ENCODE measurements around the gene AGER. TPM values are rescaled to one million over a fixed set of nuclear protein-coding genes. Genes with fewer than 3 reads are reported as not detected.

Gene AGER
- total RNA-seq, 1 experiment from 2014 or later = 1.3 TPM

DNA sequence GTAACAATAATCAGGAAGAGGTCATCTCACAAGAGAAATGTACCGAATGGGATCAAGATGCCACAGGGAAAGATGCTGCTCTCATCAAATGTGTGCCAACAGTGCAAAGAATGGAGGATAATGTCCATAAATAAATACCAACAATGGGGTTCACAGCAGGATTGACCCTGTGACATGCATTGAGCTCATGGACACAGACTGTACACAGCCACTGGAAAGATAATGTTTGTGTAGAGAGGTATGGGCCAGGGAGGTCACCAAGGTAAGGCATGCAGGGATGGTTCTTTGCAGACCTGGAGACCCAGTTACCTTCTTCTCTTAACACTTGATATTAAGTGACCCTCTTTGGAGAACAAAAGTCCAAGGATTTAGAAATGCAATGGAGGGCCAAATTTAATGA lies 9.6 kb downstream of the AGER start:
- no peak for DNase-seq (ENCODE audit: extremely low read depth, low read depth)

DNA sequence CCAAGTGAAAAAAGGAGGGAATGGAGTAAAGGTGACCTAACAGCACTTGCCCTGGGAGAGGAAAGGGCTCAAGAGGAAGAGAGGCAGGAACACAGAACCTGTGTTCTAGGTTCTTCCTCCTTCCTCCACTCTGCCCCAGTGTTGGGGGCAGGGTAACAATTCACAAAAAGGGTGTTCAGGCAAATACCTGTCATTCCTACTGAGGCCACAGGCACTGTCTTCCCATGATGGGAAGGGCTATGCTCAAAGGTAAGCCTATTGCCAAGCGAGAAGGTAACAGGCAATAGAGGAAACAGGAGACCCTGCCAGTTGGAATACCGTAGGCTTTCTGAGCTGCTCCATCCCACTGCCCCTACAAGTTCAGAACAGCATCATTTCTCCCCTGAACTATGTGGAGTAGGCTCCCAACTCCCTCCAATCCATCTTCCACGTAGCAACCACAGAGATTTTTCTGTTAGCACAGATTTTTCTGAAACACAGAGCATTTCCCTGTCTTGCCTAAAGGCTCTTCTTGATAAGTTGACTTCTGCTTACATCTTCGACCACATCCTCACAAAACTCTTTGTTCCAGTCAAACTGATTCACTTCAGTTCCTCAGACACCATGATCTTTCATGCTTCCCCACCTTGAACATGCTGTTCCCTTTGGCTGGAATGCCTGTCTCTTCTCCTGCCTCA lies 10.9 kb downstream of the AGER start:
- no peak for DNase-seq (ENCODE audit: extremely low read depth, low read depth)

DNA sequence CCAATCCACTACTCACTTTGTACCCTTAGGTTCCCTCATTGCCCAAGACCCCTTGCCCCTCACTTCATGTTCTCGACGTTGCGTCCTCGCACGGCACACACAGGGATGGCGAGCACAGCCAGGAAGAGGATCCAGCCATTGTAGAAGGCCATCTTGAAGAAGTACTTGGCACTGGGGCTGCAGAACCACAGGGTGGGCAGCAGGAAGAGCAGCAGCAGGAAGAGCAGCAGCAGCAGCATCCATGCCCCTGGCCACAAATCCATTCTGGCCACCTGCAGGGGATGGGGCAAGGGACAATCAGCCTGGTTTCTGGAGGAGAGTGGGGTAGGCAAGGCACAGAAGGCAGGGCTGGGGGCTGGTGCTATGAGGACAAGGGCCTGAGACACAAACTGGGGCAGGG lies 12.8 kb downstream of the AGER start:
- DNase-seq (ENCODE audit: extremely low read depth, low read depth) = no peak

DNA sequence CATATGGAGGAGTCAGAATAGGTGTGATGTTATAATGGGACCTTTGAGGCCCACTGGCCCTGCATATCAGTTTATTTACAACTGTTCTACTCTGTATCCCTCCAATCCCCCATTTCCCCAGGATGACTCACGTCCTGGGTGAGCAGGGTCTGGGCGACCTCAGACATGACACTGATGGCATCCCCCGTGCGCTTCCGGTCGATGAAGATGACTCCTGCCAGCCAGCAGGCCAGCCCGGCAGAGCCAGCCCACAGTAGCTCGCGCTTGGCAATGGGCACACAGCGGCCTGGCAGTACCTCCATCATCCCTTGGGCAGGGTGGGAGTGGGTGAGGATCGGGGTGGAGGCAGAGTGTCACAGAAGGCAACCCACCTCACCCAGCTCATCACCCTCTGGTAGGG lies 13.8 kb downstream of the AGER start:
- no peak for DNase-seq (ENCODE audit: extremely low read depth, low read depth)

DNA sequence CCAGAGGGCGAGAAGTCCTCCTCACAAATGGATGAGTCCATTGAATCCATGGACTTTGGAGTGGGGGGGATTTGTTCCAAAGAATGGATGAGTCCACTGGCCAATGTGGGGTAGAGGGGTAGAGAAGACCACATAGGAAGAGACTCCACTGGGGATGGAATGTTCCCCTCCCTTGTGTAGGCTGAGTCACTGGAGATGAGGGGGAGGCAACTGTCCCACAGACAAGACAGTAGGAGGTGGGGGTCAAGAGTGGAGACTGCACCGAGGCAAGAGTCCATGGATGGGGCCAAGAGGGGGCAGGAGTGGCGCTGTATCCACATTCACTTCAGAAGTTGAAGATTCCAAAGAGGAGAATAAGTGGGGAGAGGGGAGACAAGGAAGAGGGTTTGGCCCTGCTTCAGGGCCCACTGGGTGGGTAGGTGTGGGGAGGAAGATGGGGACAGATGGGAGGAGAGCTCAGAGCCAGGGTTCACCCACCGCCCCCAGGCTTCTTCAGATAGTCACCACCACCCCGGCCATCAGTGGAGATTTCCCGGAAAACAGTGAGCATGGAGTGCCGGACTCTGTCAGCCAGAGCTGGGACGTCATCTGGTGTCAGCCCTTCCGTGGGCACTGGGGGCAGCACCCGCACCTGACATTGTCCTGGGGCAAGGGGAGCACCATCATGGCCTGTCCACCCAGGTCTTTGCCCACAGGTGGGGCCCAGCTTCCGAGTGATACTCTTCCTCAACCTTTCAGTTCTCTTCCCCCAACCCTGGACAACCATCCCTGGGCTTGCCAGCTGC lies 15.1 kb downstream of the AGER start:
- DNase-seq (ENCODE audit: extremely low read depth, low read depth) = no peak

DNA sequence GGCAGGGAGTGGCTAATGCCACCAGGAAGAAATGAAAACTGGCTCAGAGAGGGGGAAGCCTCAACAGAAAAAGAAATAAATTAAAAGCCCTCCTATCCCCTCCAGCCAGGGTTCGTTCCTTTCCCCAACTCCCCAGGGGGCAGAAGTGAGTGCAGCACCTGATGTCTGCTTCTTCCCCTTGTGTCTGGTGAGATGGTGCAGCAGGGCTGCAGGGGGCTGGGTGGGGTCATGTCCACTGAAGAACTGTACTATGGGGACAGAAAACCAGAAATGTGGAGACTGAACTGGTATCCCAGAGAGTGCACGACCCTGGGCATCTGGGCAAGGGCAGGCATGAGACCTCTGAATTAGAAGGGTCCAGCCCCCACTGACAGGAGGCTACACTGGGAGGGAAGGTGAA lies 15.7 kb downstream of the AGER start:
- DNase-seq (ENCODE audit: extremely low read depth, low read depth) = no peak

DNA sequence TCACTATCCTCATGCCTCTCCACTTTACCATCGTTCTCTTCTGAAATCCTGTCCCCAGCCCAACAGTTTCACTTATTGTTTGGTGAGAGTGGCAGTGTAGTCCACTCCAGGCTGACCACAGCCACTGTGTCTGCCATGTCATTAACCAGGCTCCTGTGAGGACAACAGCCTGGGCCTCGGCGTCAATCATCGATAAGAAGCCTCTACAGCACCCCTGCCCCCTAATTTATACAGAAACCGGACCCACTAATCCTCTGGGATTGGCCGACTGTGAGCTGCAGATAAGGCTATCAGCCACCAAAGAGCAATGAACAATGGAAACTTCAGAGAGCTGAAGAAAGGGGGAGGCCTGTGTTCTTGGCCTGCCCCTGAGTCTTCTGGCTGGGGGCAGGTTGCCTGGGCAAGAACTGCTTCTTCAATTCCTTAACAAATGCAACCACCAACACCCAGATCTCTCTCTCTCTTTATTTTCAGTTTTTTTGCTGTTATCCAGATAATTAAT lies 16.2 kb downstream of the AGER start:
- no peak for DNase-seq (ENCODE audit: extremely low read depth, low read depth)

DNA sequence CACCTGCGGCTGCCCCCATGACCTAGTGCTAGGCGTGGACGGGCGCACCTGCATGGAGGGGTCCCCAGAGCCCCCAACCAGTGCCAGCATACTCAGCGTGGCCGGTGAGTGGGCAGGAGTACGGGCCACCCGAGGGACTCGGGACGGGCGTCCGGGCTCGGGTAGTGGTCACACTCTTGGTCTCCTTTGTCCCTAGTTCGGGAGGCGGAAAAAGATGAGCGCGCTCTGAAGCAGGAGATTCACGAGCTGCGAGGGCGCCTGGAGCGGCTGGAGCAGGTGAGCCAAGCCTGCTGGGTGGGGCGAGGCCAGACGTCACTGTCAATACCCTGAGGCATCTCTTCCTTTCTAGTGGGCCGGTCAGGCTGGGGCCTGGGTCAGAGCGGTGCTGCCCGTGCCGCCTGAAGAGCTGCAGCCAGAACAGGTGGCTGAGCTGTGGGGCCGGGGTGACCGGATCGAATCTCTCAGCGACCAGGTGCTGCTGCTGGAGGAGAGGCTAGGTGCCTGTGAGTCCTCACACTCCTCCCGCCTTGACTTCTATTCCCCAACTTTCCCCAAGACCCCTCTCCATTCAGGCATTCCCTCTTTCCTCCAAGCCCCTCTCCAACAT lies 16.8 kb downstream of the AGER start:
- DNase-seq (ENCODE audit: extremely low read depth, low read depth) = no peak

DNA sequence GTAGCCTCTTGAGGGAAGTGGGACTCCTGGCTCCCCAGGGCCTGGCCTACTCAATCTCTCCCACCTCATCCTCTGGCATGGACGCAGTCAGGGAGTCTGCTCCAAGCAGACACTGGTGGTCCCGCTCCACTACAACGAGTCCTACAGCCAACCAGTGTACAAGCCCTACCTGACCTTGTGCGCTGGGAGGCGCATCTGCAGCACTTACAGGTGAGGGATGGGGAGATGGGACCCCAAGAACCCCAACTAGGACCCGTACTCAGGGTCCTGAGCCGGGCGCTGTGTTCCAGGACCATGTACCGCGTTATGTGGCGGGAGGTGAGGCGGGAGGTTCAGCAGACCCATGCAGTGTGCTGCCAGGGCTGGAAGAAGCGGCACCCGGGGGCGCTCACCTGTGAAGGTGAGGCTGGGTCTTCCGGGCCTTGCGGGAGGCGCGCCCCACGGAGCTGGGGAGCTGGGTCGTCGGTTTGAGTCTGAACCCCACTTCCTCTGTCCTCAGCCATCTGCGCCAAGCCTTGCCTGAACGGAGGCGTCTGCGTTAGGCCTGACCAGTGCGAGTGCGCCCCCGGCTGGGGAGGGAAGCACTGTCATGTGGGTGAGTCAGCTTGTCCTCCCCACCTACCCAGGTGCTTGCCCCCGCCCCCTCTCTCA lies 17.5 kb downstream of the AGER start:
- DNase-seq (ENCODE audit: extremely low read depth, low read depth) = no peak

DNA sequence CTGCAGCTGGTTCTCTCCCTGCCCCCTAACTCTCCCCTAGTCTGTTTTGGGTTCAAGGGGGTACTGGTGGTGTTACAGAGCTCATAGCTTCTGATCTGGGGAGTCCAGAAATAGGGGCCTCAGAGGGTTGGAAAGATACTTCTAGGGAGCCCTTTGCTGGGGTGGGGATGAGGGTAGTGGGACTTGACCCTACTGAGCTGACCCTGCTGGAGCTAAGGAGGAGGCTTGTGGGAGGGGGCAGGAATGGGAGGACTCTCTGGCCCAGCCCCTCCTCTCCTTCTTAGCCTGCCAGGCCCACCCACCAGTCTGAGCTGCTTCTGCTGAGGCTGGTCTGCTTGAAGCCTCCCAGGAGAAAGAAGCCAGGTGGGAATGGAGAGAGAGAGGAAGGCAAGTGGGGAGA lies 19.8 kb downstream of the AGER start, which contains the start of gene EGFL8:
Gene EGFL8, plus strand, starts transcription at position 301 of the 400 bp plus-strand sequence. CDS start 1,571 bp downstream, outside the sequence.
- DNase-seq (ENCODE audit: extremely low read depth, low read depth) = no peak

DNA sequence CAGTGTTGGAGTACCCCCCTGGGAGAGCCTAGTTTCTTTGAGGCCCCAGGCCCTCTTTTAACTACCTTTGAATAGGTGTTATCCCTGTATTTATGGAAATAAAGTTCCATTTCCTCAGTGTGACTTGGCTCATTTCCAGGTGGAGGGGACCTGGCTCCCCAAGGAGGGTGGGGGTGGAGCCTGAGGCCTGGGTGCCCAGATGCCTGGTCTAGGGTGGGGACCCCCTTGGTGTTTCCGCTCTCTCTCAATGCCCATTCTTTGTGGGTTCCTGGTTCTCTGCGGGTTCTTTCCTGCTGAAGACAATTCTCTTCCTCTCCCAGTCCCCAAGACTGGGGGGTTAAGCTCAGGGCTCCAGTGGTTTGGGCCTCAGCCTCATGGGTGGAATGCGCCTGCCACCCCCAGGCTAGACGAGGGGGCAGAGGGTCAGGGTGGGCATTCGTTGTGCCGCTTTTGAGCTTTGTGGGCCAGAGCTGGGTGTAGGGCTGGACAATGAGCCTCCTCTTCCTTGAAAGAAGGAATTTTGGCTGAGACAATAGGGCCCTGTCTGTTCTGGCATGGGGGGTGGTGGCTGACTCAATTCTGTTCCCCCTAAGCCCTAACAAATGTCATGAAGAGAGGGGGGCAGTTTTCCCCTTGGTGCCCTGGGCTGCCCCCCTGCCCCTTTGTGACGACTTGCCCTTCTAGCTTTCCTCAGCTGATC lies 20.3 kb downstream of the AGER start:
- no peak for DNase-seq (ENCODE audit: extremely low read depth, low read depth)

DNA sequence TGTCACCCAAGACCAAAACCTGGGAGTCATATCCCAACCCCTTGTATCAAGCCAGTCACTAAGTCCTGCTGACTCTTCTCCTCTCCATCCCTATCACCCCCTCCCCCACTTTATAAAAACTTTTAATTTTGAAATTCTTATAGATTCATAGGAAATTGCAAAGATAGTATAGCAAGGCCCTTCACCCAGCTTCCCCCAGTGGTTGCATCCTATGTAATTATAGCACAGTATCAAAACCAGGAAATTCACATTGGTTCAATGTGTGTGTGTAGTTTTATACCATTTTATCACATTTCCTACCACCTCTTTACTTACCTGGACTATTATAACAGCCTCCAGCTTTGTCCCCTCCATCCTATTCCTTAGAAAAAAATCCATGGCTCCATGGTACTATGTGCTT lies 26.0 kb downstream of the AGER start:
- no peak for DNase-seq (ENCODE audit: extremely low read depth, low read depth)

DNA sequence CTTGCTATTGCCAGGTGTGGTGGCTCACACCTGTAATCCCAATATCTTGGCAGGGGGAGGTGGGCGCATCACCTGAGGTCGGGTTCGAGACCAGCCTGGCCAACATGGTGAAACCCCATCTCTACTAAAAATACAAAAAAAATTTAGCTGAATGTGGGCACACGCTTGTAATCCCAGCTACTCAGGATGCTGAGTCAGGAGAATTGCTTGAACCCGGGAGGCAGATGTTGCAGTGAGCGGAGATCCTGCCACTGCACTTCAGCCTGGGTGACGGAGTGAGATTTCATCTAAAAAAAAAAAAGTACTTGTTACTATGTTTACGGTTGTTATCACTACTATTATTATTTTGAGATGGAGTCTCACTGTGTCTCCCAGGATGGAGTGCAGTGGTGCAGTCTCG lies 27.2 kb downstream of the AGER start:
- no peak for DNase-seq (ENCODE audit: extremely low read depth, low read depth)

DNA sequence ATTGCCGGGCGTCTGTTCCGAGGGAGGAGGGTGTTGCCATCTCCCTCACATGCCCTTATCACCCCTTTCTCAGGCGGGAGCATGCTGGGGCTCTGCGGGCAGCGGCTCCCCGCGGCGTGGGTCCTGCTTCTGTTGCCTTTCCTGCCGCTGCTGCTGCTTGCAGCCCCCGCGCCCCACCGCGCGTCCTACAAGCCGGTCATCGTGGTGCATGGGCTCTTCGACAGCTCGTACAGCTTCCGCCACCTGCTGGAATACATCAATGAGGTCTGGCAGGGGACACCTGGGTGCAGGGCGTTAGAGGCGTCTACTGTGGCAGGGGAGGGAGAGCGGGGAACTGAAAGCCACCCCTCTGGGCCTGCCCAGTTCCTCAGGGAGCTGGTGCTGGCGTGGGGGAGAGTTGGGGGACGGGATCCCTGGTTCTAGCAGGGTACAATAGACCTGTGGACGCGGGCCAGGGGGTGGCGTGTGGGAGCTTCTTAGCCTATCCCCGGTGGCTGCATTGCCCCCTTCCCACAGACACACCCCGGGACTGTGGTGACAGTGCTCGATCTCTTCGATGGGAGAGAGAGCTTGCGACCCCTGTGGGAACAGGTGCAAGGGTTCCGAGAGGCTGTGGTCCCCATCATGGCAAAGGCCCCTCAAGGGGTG lies 29.4 kb downstream of the AGER start:
- DNase-seq (ENCODE audit: extremely low read depth, low read depth) = peak; percentile 56

DNA sequence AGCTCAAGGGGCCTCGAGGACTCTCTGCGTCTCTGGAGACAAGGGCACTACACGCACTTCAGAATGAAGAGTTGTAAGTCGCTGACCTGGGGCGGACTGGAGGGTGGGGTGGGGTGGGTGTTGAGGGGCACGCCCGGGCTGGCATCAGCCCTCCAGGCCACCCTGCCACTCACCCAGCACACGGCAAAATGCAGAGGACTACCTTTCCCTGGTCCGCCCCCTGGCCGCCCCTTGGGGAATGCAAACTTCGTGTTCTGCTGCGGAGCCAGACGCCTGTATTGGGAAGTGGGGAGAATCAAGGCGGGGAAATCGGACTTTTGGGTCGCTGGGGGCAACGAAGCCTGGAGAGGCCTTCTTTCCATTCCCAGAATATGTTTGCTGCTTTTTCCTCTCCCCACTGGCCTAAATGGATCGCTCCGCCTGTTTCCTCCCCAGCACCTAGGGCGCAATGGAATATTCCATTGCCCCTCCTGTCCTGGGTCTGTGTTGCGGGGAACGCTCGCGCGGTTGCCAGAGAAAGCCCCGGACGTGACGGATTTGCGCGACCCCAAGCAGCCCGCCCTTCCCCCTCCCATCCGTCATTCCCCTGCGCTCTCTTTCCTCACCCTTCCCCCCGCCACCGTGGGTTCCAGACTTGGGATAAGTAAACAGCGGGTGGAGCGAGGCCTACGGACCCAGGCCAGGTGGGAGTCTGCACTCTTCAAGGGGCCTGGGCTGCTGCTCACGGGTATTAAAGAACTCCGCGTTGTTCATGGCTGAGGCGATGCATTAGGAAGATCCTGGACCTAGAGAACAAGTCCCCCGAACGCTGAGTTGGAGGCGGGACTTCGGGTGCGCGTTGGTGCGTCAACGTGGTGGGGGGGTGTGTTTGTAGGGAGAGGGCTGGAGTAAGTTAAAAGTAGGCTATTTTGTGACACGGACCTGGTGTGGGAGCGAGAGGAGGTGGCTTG lies 30.2 kb downstream of the AGER start, which contains the start of gene PPT2:
Gene PPT2, plus strand, starts transcription at position 578 of the 950 bp plus-strand sequence. CDS start 454 bp downstream, outside the sequence.
- peak; percentile 70 for DNase-seq (ENCODE audit: extremely low read depth, low read depth)

DNA sequence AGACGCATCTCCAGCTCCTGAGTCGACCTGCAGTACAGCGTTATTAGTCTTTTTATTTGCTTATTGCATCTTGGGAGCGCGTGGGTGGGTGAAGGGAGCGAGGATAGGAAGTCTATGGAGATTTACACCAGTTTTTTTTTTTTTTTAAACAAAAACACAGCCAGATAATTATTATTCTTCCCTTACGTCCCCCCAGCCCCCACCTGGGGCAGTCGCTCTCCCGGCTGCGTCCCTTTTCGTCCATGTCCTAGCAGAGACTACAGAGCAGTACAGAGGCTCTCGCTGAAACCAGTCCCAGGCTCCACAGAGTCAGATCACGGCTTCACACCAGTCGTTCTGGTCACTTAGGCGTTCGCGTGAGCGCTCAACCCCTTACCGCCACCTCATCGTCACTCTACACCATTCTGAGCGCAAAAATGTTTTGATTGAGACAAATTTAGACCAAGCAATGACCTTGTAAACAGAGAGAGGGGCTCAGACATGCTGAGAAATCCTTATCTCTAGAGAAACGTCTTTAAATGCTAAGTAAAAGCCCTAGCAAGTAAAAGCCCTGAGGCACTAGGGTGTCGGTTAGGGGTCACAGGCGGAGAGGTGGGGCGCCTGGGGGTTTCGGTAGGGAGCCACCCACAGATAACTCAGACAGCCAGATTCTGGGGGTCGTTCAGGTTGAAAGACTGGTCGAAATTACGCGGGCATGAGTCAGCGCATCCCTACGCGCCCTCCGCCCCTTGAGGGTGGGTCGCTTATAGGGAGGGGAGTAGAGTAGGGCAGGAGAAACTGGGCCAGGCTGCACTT lies 31.1 kb downstream of the AGER start:
- peak; percentile 13 for DNase-seq (ENCODE audit: extremely low read depth, low read depth)

DNA sequence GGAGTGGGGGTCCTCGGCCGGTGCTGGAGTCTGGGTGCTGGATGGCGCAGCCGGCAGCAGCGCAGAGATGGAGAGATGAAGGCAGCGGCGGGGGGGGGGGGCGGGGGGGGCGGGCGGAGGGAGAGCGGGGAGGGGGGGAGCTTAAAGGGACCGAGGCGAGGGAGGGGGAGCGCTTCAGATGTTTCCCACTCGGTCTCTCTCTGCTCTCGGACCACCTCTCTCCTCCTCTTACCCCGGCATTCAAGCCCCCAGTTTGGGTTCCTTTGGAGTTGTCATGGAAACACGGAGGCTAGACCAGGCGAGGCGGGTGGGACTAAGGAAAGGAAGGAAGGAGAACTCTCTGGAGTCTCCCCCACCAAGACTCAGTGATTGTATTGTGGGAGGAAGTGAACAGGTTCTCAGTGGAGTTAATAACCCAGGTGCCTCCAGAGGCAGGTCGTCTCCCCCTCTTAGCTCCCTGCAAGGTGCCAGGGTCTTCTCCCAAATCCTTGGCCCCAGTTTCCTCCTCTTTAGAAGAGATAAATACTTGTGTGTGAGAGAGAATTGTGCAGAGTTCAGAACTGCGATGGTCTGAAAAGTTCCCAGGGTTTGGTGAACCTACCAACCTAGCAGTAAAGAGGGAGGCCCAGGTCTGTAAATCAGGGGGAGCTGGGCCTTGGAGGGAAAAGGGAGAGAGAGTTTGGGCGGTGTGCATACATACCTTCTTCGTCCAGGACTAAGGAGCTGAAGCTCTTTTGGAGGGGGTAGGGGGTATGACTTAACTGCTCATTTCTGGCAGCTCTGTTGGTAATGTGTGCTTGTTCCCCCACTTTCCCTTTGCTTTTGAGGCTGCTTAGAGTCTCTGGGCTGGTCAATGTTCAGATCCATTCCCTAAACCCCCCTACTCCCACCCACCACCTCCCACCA lies 31.9 kb downstream of the AGER start, which contains the start of gene PRRT1:
Gene PRRT1, minus strand, starts transcription at position 77 of the 906 bp plus-strand sequence. CDS start 112 bp downstream, outside the sequence.
- DNase-seq (ENCODE audit: extremely low read depth, low read depth) = no peak

Measured in NCI-H460 (cell line).